ENCODE data around the gene PRDM2.

PRDM2 gene

DNA sequence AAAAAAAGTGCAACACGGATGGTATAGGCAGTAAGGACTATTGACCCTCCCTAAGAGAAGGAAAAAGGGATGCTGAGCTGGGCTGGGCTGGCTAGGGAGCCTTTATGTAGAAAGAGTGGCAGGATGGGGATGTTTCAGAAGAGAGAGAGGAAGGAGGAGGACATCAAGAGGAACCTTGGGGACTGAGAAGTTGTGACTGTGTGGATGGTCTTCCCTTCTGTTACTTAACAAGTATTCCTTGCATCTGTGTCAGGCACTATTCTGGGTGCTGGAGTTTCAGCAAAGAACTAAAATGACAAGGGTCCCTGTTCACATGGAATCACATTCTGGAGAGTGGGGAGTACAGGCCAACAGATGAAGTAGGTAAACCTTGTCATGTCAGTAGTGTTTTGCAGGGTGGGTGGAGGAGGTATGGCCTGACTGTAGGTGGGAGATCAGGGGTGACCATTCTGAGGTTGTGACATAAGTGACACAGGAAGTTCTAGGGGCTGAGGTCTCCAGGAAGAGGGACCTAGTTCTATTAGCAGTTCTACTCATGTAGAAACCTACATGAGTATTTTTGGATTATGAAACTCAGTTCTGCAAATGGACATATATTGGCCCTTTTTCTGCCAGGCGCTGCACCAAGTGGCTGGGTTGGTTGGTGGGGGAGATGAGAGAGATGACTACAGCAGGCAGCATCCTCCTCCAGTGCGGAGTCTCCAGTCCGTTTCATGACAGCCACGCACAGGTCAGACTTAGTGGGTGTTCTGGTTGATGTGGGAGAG, 53.8 kb downstream of the PRDM2 start:
- Histone ChIP-seq H3K4me1 (peaks cover 31% of the 10 kb centered on the region), H3K36me3 (replicated peaks) (peaks cover 12% of the 10 kb centered on the region; the same call in 1 of the 2 replicates), H3K4me3 (no peak overlapping the region), H3K9me3 (no peaks in the 10 kb centered on the region), H3K27me3 (ENCODE audit: low read depth) (no peaks in the 10 kb centered on the region)
- in situ Hi-C loops (cut with MboI; ENCODE audit: low sequenced_read_pairs): no loop called here
- no peak for DNase-seq (ENCODE audit: low spot score in 2 of 2)

GRCh38 chr1:13754510-13755103, 54.6 kb downstream of the PRDM2 start:
- H3K27me3 ChIP-seq (ENCODE audit: low read depth): no peaks in the 10 kb centered on the region
- H3K9me3 ChIP-seq: no peaks in the 10 kb centered on the region
- peaks cover 33% of the 10 kb centered on the region for H3K4me1 ChIP-seq
- H3K4me3 ChIP-seq: no peak overlapping the region
- DNase-seq (ENCODE audit: low spot score in 2 of 2): no peak
- H3K36me3 ChIP-seq (replicated peaks): peaks cover 12% of the 10 kb centered on the region; the same call in 1 of the 2 replicates
- in situ Hi-C loops (cut with MboI; ENCODE audit: low sequenced_read_pairs): no loop called here

DNA sequence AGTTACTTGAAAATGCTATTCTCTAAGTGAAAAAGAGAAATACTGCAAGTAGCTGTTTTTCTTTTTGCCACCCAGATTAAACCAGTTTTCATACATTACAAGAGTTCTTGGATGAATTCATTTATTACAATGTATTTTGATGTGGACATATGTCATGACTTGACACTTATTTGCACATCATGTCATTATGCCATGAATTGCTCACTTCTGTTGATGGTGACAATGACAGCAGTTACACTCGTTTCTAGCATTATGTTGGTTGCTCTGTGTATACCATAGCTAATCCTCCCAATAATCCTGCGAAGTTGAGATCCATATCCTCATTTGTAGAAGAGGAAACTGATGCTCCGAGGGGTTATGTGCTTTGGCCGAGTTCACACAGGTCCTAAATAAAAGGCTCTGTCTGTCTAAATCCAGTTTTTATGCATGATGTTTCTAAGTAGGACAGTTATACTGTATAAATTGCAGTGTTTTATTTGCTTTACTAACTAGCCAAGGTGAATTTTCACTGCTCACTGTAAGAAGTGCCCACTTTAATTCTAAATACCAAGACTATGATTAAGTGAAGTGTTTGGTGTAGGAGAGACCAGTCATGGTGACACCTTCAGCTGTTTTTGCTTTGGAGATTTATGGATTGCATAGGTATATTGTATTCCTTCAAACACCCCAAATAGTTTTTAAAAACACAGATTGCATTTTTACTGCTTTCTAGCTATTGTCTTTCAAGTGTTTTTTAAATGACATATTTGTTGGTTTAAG, 56.7 kb downstream of the PRDM2 start:
- peaks cover 19% of the 10 kb centered on the region for H3K4me1 ChIP-seq
- DNase-seq (ENCODE audit: low spot score in 2 of 2): no peak
- H3K27me3 ChIP-seq (ENCODE audit: low read depth): no peaks in the 10 kb centered on the region
- H3K4me3 ChIP-seq: no peak overlapping the region
- in situ Hi-C loops (cut with MboI; ENCODE audit: low sequenced_read_pairs): no loop called here
- no peaks in the 10 kb centered on the region for H3K9me3 ChIP-seq
- peaks cover 12% of the 10 kb centered on the region; the same call in 1 of the 2 replicates for H3K36me3 ChIP-seq (replicated peaks)

DNA sequence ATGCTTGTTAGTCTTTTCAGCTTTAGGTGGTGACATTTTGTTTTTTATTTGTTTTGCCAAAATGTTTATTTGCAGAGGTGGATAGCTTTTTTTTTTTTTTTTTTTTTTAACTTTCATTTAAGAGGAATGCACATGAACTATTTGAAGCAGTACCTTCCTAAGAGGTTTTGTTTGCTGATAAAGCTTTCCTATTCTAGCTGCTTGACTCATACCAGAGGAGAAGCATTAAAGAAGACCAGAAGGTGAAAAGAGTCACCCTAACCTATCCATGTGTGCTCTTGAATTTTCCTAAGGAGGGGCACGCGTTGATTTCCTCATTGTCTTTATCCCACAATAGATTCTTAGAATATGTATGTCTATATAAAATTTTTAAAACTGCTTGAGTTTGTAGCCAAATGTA, 57.7 kb downstream of the PRDM2 start:
- DNase-seq (ENCODE audit: low spot score in 2 of 2): no peak
- no peaks in the 10 kb centered on the region for H3K27me3 ChIP-seq (ENCODE audit: low read depth)
- H3K9me3 ChIP-seq: no peaks in the 10 kb centered on the region
- in situ Hi-C loops (cut with MboI; ENCODE audit: low sequenced_read_pairs): no loop called here
- peaks cover 5% of the 10 kb centered on the region; the same call in 1 of the 2 replicates for H3K36me3 ChIP-seq (replicated peaks)
- H3K4me1 ChIP-seq: peaks cover 21% of the 10 kb centered on the region
- no peak overlapping the region for H3K4me3 ChIP-seq

- in situ Hi-C loops (cut with MboI; ENCODE audit: low sequenced_read_pairs): no loop called here
- no peak for DNase-seq (ENCODE audit: low spot score in 2 of 2)
Measured at GRCh38 chr1:13759072-13759471, 59.1 kb downstream of the PRDM2 start.

GRCh38 chr1:13760340-13760739, 60.4 kb downstream of the PRDM2 start:
- H3K4me1 ChIP-seq: peaks cover 35% of the 10 kb centered on the region
- H3K9me3 ChIP-seq: no peaks in the 10 kb centered on the region
- no peaks in the 10 kb centered on the region for H3K36me3 ChIP-seq (replicated peaks)
- H3K4me3 ChIP-seq: no peak overlapping the region
- H3K27me3 ChIP-seq (ENCODE audit: low read depth): no peaks in the 10 kb centered on the region
- in situ Hi-C loops (cut with MboI; ENCODE audit: low sequenced_read_pairs): no loop called here
- DNase-seq (ENCODE audit: low spot score in 2 of 2): no peak

More at GRCh38 chr1:13759072-13759471, 59.1 kb downstream of the PRDM2 start:
- H3K27me3 ChIP-seq (ENCODE audit: low read depth): no peaks in the 10 kb centered on the region
- peaks cover 35% of the 10 kb centered on the region for H3K4me1 ChIP-seq
- no peak overlapping the region for H3K4me3 ChIP-seq
- H3K9me3 ChIP-seq: no peaks in the 10 kb centered on the region
- H3K36me3 ChIP-seq (replicated peaks): no peaks in the 10 kb centered on the region

- H3K27me3 ChIP-seq (ENCODE audit: low read depth): no peaks in the 10 kb centered on the region
- no peak overlapping the region for H3K4me3 ChIP-seq
- DNase-seq (ENCODE audit: low spot score in 2 of 2): no peak
- H3K36me3 ChIP-seq (replicated peaks): no peaks in the 10 kb centered on the region
- no peaks in the 10 kb centered on the region for H3K9me3 ChIP-seq
- in situ Hi-C loops (cut with MboI; ENCODE audit: low sequenced_read_pairs): no loop called here
- H3K4me1 ChIP-seq: peaks cover 35% of the 10 kb centered on the region
Measured at GRCh38 chr1:13760921-13761320, 60.9 kb downstream of the PRDM2 start.

- peaks cover 28% of the 10 kb centered on the region for H3K4me1 ChIP-seq
Measured at GRCh38 chr1:13761883-13762282, 61.9 kb downstream of the PRDM2 start.

DNA sequence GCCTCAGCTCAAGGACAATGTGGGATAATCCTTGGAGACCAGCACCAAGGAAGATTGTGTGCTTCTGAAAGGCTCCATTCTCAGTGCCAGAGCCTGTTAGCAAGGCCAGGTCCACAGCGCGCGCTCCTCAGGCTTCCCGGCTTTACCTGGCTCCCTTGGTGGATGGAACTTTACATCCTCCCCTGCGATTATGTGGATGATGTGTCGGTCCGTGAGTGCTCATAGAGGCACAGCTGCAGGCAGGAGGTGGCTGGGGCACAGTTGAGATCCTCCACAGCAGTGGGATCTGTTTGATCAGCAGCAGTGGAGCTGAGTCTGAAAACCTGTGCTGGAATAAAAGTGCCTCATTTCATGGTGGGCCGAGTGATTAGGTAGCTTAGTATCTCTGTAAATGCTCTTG, 62.7 kb downstream of the PRDM2 start:
- in situ Hi-C loops (cut with MboI; ENCODE audit: low sequenced_read_pairs): no loop called here
- H3K4me3 ChIP-seq: no peak overlapping the region
- H3K4me1 ChIP-seq: peaks cover 22% of the 10 kb centered on the region
- no peaks in the 10 kb centered on the region for H3K9me3 ChIP-seq
- DNase-seq (ENCODE audit: low spot score in 2 of 2): no peak
- H3K36me3 ChIP-seq (replicated peaks): no peaks in the 10 kb centered on the region
- no peaks in the 10 kb centered on the region for H3K27me3 ChIP-seq (ENCODE audit: low read depth)

More at GRCh38 chr1:13761883-13762282, 61.9 kb downstream of the PRDM2 start:
- H3K36me3 ChIP-seq (replicated peaks): no peaks in the 10 kb centered on the region
- H3K27me3 ChIP-seq (ENCODE audit: low read depth): no peaks in the 10 kb centered on the region
- H3K9me3 ChIP-seq: no peaks in the 10 kb centered on the region
- in situ Hi-C loops (cut with MboI; ENCODE audit: low sequenced_read_pairs): no loop called here
- DNase-seq (ENCODE audit: low spot score in 2 of 2): no peak
- no peak overlapping the region for H3K4me3 ChIP-seq

GRCh38 chr1:13763222-13763621, 63.2 kb downstream of the PRDM2 start:
- no peaks in the 10 kb centered on the region for H3K36me3 ChIP-seq (replicated peaks)
- H3K4me1 ChIP-seq: peaks cover 22% of the 10 kb centered on the region
- H3K4me3 ChIP-seq: no peak overlapping the region
- H3K9me3 ChIP-seq: no peaks in the 10 kb centered on the region
- H3K27me3 ChIP-seq (ENCODE audit: low read depth): no peaks in the 10 kb centered on the region
- in situ Hi-C loops (cut with MboI; ENCODE audit: low sequenced_read_pairs): no loop called here
- peak in 1 of 2 experiments; percentile 70 for DNase-seq (ENCODE audit: low spot score in 2 of 2)

DNA sequence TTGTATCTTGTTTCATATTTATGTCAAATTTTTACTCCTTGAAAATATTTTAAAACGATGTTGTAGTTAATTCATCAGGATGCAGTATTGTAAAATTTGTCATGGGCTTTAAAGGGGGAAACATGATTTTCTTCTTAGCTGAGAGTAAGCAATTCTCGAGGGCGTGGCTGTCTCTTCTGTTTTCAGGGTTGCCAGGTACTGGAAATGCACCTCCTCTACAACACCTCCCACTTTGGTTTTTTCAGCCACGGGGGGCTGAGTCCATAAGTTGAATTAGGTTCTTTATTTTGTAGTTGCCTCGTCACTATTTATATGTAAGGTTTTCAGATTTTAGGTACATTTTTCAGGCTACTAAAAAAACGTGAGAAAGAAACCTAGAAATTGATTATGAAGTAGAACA, 64.0 kb downstream of the PRDM2 start:
- in situ Hi-C loops (cut with MboI; ENCODE audit: low sequenced_read_pairs): no loop called here
- no peaks in the 10 kb centered on the region for H3K27me3 ChIP-seq (ENCODE audit: low read depth)
- peaks cover 17% of the 10 kb centered on the region for H3K4me1 ChIP-seq
- H3K4me3 ChIP-seq: no peak overlapping the region
- DNase-seq (ENCODE audit: low spot score in 2 of 2): no peak
- H3K36me3 ChIP-seq (replicated peaks): no peaks in the 10 kb centered on the region
- no peaks in the 10 kb centered on the region for H3K9me3 ChIP-seq

- H3K27me3 ChIP-seq (ENCODE audit: low read depth): no peaks in the 10 kb centered on the region
- H3K9me3 ChIP-seq: no peaks in the 10 kb centered on the region
- H3K4me3 ChIP-seq: no peak overlapping the region
- in situ Hi-C loops (cut with MboI; ENCODE audit: low sequenced_read_pairs): no loop called here
- H3K36me3 ChIP-seq (replicated peaks): no peaks in the 10 kb centered on the region
- peaks cover 16% of the 10 kb centered on the region for H3K4me1 ChIP-seq
- DNase-seq (ENCODE audit: low spot score in 2 of 2): no peak
Measured at GRCh38 chr1:13764588-13765332, 64.8 kb downstream of the PRDM2 start.
